ENCODE data around the gene ACP7. TPM values are rescaled to one million over a fixed set of nuclear protein-coding genes. Genes with fewer than 3 reads are reported as not detected.

The ACP7 gene
- total and polyA plus RNA-seq, 9 of the 15 experiments (the other 6 are each of a cell fraction or from before 2014, with no cell fraction given): not detected

- Histone ChIP-seq H3K27ac (ENCODE audit: extremely low read depth, low read depth, low read length) (no peak overlapping the region), H3K9me3 (replicated peaks; ENCODE audit: control insufficient read depth, insufficient read depth, low read depth, low read length) (no peaks in the 10 kb centered on the region), H3K36me3 (ENCODE audit: control insufficient read depth, insufficient read depth, low read length) (peaks cover 2% of the 10 kb centered on the region; the same call in 1 of the 3 replicates), H3K4me3 (no peak overlapping the region), H3K4me1 (replicated peaks in 1 of 2; ENCODE audit: control insufficient read depth in 2 of 2, insufficient read depth in 2 of 2, low read length in 2 of 2) (peaks cover 3 to 21% of the 10 kb centered on the region in 2 experiments; a peak in 3 of 5 replicates), H3K27me3 (ENCODE audit: control insufficient read depth in 2 of 2, insufficient read depth in 2 of 2, low read length in 2 of 2) (no peaks in the 10 kb centered on the region; a peak in 1 of 5 replicates), H3K79me2 (ENCODE audit: control insufficient read depth, insufficient read depth, low read length) (peaks cover 26% of the 10 kb centered on the region), H3K9ac (ENCODE audit: insufficient read depth in 1 of 2, low read depth in 2 of 2, low read length in 2 of 2) (no peak overlapping the region), H2AFZ (ENCODE audit: low read depth, low read length) (no peak overlapping the region), H3K9me1 (ENCODE audit: control insufficient read depth, insufficient read depth, low read length) (peaks cover 10% of the 10 kb centered on the region), H3K4me2 (ENCODE audit: insufficient read depth, low read length) (no peak overlapping the region), H4K20me1 (replicated peaks; ENCODE audit: control insufficient read depth, insufficient read depth, low read length) (peaks cover 12% of the 10 kb centered on the region; the same call in 1 of the 2 replicates)
- BruUV-seq (replicated peaks): no TSS peak
- POLR2A ChIA-PET: interaction anchor here (0.6 to 1.1 kb wide), 4 partner anchors 96 to 248 kb away, joined by 3 to 4 read pairs (median 3); no protein-coding TSS in a partner anchor
- no peak for FAIRE-seq
- ATAC-seq: no peak
- TF ChIP-seq ZNF143 (CRISPR knock-in tag; IDR thresholded peaks at IDR 0.05) (no peak), TCF7 (IDR thresholded peaks at IDR 0.05; ENCODE audit: borderline replicate concordance) (no peak), ZNF12 (CRISPR knock-in tag; IDR thresholded peaks at IDR 0.05) (no peak), SIN3A (IDR thresholded peaks at IDR 0.05; ENCODE audit: borderline replicate concordance in 2 of 2, control insufficient read depth in 1 of 2, low read depth in 2 of 2, low read length in 2 of 2) (no peak)
- no peak for DNase-seq (ENCODE audit: extremely low read depth in 1 of 4, low spot score in 3 of 4)
- in situ Hi-C loops (cut with MboI) (loop anchor here (5.0 kb wide), 2 partner anchors 69 to 204 kb away; no protein-coding TSS in a partner anchor), intact Hi-C loops (cut with micrococcal nuclease) (loop anchor here (1.0 to 5.0 kb wide), 4 partner anchors 64 to 289 kb away; partner anchors contain the start of gene PLEKHG2)
- WGBS (ENCODE audit: insufficient coverage, low coverage, missing lambda C conversion rate): 47% methylated on average over 17 of the region's 18 CpGs
- CTCF ChIA-PET (ENCODE audit: low intra/inter-chr PET ratio): interaction anchor here (0.6 to 3.0 kb wide), 6 partner anchors 67 to 292 kb away, joined by 3 to 34 read pairs (median 3); no protein-coding TSS in a partner anchor
Measured at GRCh38 chr19:39122934-39123731, 39.0 kb downstream of the ACP7 start.

Data from K562 (cell line).